CD14-positive monocyte (primary cell): Measurements from ENCODE around the gene ERMAP. TPM values are rescaled to one million over a fixed set of nuclear protein-coding genes. Genes with fewer than 3 reads are reported as not detected.

ENCODE experiments used
- DNase-seq, 3 donors: peaks; one replicate each; pipeline ENCODE4 v3.0.0-alpha.2; 2011 to 2022
- H2AFZ ChIP-seq: 2 replicates; pipeline ENCODE4 v1.6.0; 2012; ENCODE audit warnings: mild to moderate bottlenecking, low read depth, low read length, inconsistent platforms; ENCODE audit not compliant: insufficient read depth, poor library complexity, severe bottlenecking
- H3K27ac ChIP-seq, 2 donors: 1 replicate in 1 of 2; 2 replicates in 1 of 2; pipeline ENCODE4 v1.5.1; 2012 to 2013; ENCODE audit warnings: low read length in 2 of 2, control low read depth in 1 of 2, inconsistent platforms in 1 of 2, low read depth in 1 of 2, mild to moderate bottlenecking in 1 of 2
- H3K27me3 ChIP-seq, 2 donors: one replicate each; pipeline versions ENCODE4 v1.6.0 to v1.6.1; 2011 to 2013; ENCODE audit warnings: low read length in 2 of 2; ENCODE audit not compliant: control insufficient read depth in 2 of 2, insufficient read depth in 2 of 2
- H3K36me3 ChIP-seq, 2 donors: replicated peaks in 1 of 2; 1 replicate in 1 of 2; 2 replicates in 1 of 2; pipeline versions ENCODE4 v1.5.1 to v1.6.1; 2012 to 2013; ENCODE audit warnings: low read length in 2 of 2, control low read depth in 1 of 2, inconsistent platforms in 1 of 2, mild to moderate bottlenecking in 1 of 2; ENCODE audit not compliant: insufficient read depth in 2 of 2, control insufficient read depth in 1 of 2
- H3K4me1 ChIP-seq, 2 donors: 1 replicate in 1 of 2; 2 replicates in 1 of 2; pipeline versions ENCODE4 v1.5.1 to v1.6.1; 2012 to 2013; ENCODE audit warnings: low read length in 2 of 2, control low read depth in 1 of 2, inconsistent platforms in 1 of 2, mild to moderate bottlenecking in 1 of 2, moderate library complexity in 1 of 2; ENCODE audit not compliant: insufficient read depth in 2 of 2, control insufficient read depth in 1 of 2
- H3K4me2 ChIP-seq: replicated peaks from 2 replicates; pipeline ENCODE3; 2012; ENCODE audit warnings: low read length, moderate library complexity, mild to moderate bottlenecking; ENCODE audit not compliant: poor library complexity, severe bottlenecking; ENCODE audit errors: extremely low read depth
- H3K4me3 ChIP-seq, 3 experiments: fragments of 200-600 bp in 1 of 3; sonication (generic) in 1 of 3; replicated peaks in 1 of 3; 1 replicate in 2 of 3; 2 replicates in 1 of 3; pipeline ENCODE4 v1.5.1; 2011 to 2013; ENCODE audit warnings: low read length in 3 of 3, mild to moderate bottlenecking in 3 of 3, control low read depth in 2 of 3, low read depth in 2 of 3, inconsistent platforms in 1 of 3, moderate library complexity in 1 of 3
- H3K79me2 ChIP-seq: 2 replicates; pipeline ENCODE4 v1.6.0; 2012; ENCODE audit warnings: mild to moderate bottlenecking, control low read depth, inconsistent platforms, low read length, moderate library complexity; ENCODE audit not compliant: insufficient read depth
- H3K9ac ChIP-seq: 2 replicates; pipeline ENCODE4 v1.6.0; 2017; ENCODE audit warnings: low read length, mild to moderate bottlenecking; ENCODE audit not compliant: insufficient read depth, poor library complexity, severe bottlenecking
- H3K9me3 ChIP-seq, 2 donors: replicated peaks in 1 of 2; 1 replicate in 1 of 2; 2 replicates in 1 of 2; pipeline versions ENCODE4 v1.5.1 to v1.6.1; 2012 to 2013; ENCODE audit warnings: low read length in 2 of 2, control low read depth in 1 of 2; ENCODE audit not compliant: control insufficient read depth in 1 of 2, insufficient read depth in 1 of 2
- H4K20me1 ChIP-seq: 2 replicates; pipeline ENCODE4 v1.6.0; 2012; ENCODE audit warnings: mild to moderate bottlenecking, low read length, control low read depth, moderate library complexity; ENCODE audit not compliant: insufficient read depth
- H3K27ac Mint-ChIP-seq, 7 donors: one replicate each; pipeline ENCODE4 v1.8.0; 2020; ENCODE audit warnings: mild to moderate bottlenecking in 7 of 7, mixed read lengths in 7 of 7, moderate library complexity in 6 of 7, inconsistent platforms in 2 of 7
- H3K27me3 Mint-ChIP-seq, 3 donors: one replicate each; pipeline ENCODE4 v1.8.0; 2021 to 2022; ENCODE audit warnings: low read depth in 3 of 3, mild to moderate bottlenecking in 3 of 3, mixed read lengths in 3 of 3, moderate library complexity in 3 of 3, inconsistent platforms in 1 of 3
- H3K36me3 Mint-ChIP-seq, 2 donors: one replicate each; pipeline ENCODE4 v1.8.0; 2020; ENCODE audit warnings: mixed read lengths in 2 of 2, inconsistent platforms in 1 of 2, mild to moderate bottlenecking in 1 of 2
- H3K4me1 Mint-ChIP-seq: one replicate; pipeline ENCODE4 v1.8.0; 2020; ENCODE audit warnings: mild to moderate bottlenecking, mixed read lengths
- H3K4me3 Mint-ChIP-seq, 2 donors: one replicate each; pipeline ENCODE4 v1.8.0; 2020; ENCODE audit warnings: mild to moderate bottlenecking in 2 of 2, mixed read lengths in 2 of 2, moderate library complexity in 1 of 2
- H3K9me3 Mint-ChIP-seq, 7 donors: one replicate each; pipeline ENCODE4 v1.8.0; 2020 to 2022; ENCODE audit warnings: mixed read lengths in 7 of 7, mild to moderate bottlenecking in 6 of 7, moderate library complexity in 6 of 7, inconsistent platforms in 2 of 7
- WGBS: methylation state at CpG from one replicate; pipeline ENCODE4 v1.1.5; 2013; ENCODE audit warnings: missing lambda C conversion rate; ENCODE audit not compliant: insufficient coverage; 5-methylcytosine and 5-hydroxymethylcytosine counted together
- intact Hi-C, 2 donors: fragments of 100-400 bp; cut with micrococcal nuclease; formaldehyde crosslinking; loops; one replicate each; pipeline versions ENCODE4 v1.15.0 to v1.15.1; 2023
- polyA plus RNA-seq, 3 donors: library from polyadenylated mRNA; depleted of rRNA in 1 of 3; unstranded in 2 of 3; stranded (reverse) in 1 of 3; fragments of 300-500 nt in 2 of 3; fragments of >200 nt in 1 of 3; fragmentation: Illumina TruSeq in 2 of 3; gene quantifications; 1 replicate in 2 of 3; 2 replicates in 1 of 3; pipeline ENCODE4 v1.2.3, GENCODE V29; 2012 to 2021
- TF ChIP-seq, protein P1 (sequence below): fragments of 200-600 bp; IDR thresholded peaks from one replicate; pipeline ENCODE4 v1.8.0; 2022; ENCODE audit warnings: antibody characterized with exemption, mild to moderate bottlenecking

The ERMAP gene
- polyA plus RNA-seq, 3 donors: 6.0 to 22.7 (median 8.4) TPM

DNA sequence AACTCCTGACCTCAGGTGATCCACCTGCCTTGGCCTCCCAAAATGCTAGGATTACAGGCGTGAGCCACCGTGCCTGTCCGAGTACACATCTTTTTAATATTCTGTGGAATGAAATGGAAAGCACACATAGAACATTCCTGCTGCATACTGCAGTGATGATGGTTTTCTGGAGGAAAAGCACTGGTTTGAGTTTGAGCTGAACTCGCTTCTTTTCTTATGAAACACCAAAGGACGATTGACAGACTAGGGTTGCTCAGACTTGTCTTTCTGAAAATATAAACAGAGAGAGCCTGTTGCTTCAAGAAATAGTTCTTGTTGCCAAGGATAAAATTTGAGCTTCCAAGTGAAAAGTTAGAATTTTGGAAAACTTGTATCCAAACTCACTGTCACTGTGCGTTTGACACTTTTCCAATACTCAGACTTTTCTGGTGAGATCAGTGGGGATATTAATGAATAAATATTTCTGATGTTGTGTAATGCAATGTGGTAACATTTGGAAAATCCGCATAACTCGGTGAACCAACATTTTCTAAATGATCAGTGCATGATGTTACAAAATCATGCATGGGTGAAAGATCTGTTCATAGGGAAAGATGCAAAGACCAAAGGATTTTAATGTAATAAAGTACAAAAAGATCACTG, 15.0 kb upstream of the ERMAP start:
- H3K4me3 Mint-ChIP-seq: no peak overlapping the region
- no peak overlapping the region for H3K27ac Mint-ChIP-seq
- H3K79me2 ChIP-seq: no peaks in the 10 kb centered on the region
- whole genome bisulfite sequencing: 100% methylated on average over 5 of the region's 8 CpGs
- DNase-seq: no peak
- peaks cover 21 to 26% of the 10 kb centered on the region in 2 donors for H3K36me3 Mint-ChIP-seq
- H2AFZ ChIP-seq: no peak overlapping the region
- no peaks in the 10 kb centered on the region for H3K27me3 ChIP-seq
- TF ChIP-seq, protein P1, sequence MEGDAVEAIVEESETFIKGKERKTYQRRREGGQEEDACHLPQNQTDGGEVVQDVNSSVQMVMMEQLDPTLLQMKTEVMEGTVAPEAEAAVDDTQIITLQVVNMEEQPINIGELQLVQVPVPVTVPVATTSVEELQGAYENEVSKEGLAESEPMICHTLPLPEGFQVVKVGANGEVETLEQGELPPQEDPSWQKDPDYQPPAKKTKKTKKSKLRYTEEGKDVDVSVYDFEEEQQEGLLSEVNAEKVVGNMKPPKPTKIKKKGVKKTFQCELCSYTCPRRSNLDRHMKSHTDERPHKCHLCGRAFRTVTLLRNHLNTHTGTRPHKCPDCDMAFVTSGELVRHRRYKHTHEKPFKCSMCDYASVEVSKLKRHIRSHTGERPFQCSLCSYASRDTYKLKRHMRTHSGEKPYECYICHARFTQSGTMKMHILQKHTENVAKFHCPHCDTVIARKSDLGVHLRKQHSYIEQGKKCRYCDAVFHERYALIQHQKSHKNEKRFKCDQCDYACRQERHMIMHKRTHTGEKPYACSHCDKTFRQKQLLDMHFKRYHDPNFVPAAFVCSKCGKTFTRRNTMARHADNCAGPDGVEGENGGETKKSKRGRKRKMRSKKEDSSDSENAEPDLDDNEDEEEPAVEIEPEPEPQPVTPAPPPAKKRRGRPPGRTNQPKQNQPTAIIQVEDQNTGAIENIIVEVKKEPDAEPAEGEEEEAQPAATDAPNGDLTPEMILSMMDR: no peak
- H3K4me2 ChIP-seq: no peak overlapping the region
- no peaks in the 10 kb centered on the region for H3K4me1 Mint-ChIP-seq
- peaks cover 0 to 2% (median 2%) of the 10 kb centered on the region in 3 donors for H3K27me3 Mint-ChIP-seq
- H3K4me3 ChIP-seq: no peak overlapping the region
- peaks cover 0 to 11% of the 10 kb centered on the region in 2 donors for H3K9me3 ChIP-seq
- H3K9me3 Mint-ChIP-seq: peaks cover 5 to 16% (median 12%) of the 10 kb centered on the region in 7 donors
- H3K36me3 ChIP-seq: peaks cover 0 to 22% of the 10 kb centered on the region in 2 donors
- no peak overlapping the region for H3K9ac ChIP-seq
- intact Hi-C loops: no loop called here
- H3K27ac ChIP-seq: no peak overlapping the region
- no peaks in the 10 kb centered on the region for H3K4me1 ChIP-seq
- no peaks in the 10 kb centered on the region for H4K20me1 ChIP-seq

DNA sequence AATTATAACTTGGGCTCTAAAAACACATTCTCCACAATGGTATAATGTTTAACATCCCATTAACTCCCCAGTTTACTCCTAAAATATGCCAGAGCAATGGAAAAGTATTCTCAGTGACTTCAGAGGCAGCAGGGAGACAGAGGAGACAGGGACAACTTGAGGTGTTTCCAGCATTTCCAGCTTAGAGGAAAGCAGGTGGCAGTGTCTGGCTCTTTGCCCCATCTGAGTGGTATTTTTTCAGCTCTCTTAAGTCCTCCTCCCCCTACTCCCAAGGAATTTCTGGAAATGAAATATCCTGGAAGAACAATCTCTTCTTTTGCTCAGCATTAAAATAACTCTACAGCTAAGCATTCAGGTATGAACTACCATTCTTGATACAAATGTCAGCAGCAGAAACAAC, 10.8 kb upstream of the ERMAP start:
- no peak overlapping the region for H3K4me3 ChIP-seq
- H3K27ac ChIP-seq: no peak overlapping the region
- H3K9me3 ChIP-seq: peaks cover 0 to 11% of the 10 kb centered on the region in 2 donors
- no peak overlapping the region for H3K4me2 ChIP-seq
- H3K4me3 Mint-ChIP-seq: no peak overlapping the region
- peaks cover 0 to 2% (median 0%) of the 10 kb centered on the region in 3 donors for H3K27me3 Mint-ChIP-seq
- no peaks in the 10 kb centered on the region for H3K27me3 ChIP-seq
- intact Hi-C loops: no loop called here
- TF ChIP-seq, protein P1: no peak
- DNase-seq: no peak
- no peak overlapping the region for H2AFZ ChIP-seq
- peaks cover 5 to 16% (median 12%) of the 10 kb centered on the region in 7 donors for H3K9me3 Mint-ChIP-seq
- H3K27ac Mint-ChIP-seq: no peak overlapping the region
- H3K4me1 ChIP-seq: no peaks in the 10 kb centered on the region
- H3K36me3 ChIP-seq: peaks cover 0 to 40% of the 10 kb centered on the region in 2 donors
- H3K79me2 ChIP-seq: no peaks in the 10 kb centered on the region
- H3K4me1 Mint-ChIP-seq: no peaks in the 10 kb centered on the region
- H4K20me1 ChIP-seq: no peaks in the 10 kb centered on the region
- no peak overlapping the region for H3K9ac ChIP-seq
- H3K36me3 Mint-ChIP-seq: peaks cover 35 to 47% of the 10 kb centered on the region in 2 donors
